ENCODE results near the gene IMMP2L. TPM values are rescaled to one million over a fixed set of nuclear protein-coding genes. Genes with fewer than 3 reads are reported as not detected.

The IMMP2L gene
- total RNA-seq, 4 donors from 2014 or later: 23.8 to 30.0 (median 27.7) TPM

- H3K4me3 ChIP-seq (replicated peaks in 1 of 3): no peak overlapping the region
- no peak overlapping the region for H3K27ac ChIP-seq
- H3K9me3 ChIP-seq: no peaks in the 10 kb centered on the region
- intact Hi-C loops (cut with DNase I): no loop called here
- no peaks in the 10 kb centered on the region for H3K4me1 ChIP-seq
- no peaks in the 10 kb centered on the region for H3K27me3 ChIP-seq
- H3K36me3 ChIP-seq: no peaks in the 10 kb centered on the region
- DNase-seq: no peak
- TF ChIP-seq POLR2A (IDR thresholded peaks at IDR 0.05) (no peak), CTCF (IDR thresholded peaks at IDR 0.05) (no peak)
Observed at GRCh38 chr7:110803602-110804143, 758.6 kb downstream of the IMMP2L start.

- Histone ChIP-seq H3K4me1 (no peaks in the 10 kb centered on the region), H3K4me3 (replicated peaks in 1 of 3) (no peak overlapping the region), H3K36me3 (no peaks in the 10 kb centered on the region), H3K9me3 (no peaks in the 10 kb centered on the region), H3K27ac (no peak overlapping the region), H3K27me3 (no peaks in the 10 kb centered on the region)
- TF ChIP-seq CTCF (IDR thresholded peaks at IDR 0.05): no peak
- TF ChIP-seq POLR2A (IDR thresholded peaks at IDR 0.05): no peak
- DNase-seq: no peak
- WGBS, 2 donors: 83 to 91% methylated on average over 1 of the region's 1 CpG
- intact Hi-C loops (cut with DNase I): no loop called here
Observed at GRCh38 chr7:110801502-110801901, 760.8 kb downstream of the IMMP2L start.

- Histone ChIP-seq H3K27ac (no peak overlapping the region), H3K4me3 (replicated peaks in 1 of 3) (no peak overlapping the region), H3K4me1 (no peaks in the 10 kb centered on the region), H3K9me3 (no peaks in the 10 kb centered on the region), H3K27me3 (no peaks in the 10 kb centered on the region), H3K36me3 (no peaks in the 10 kb centered on the region)
- DNase-seq: no peak
- TF ChIP-seq CTCF (IDR thresholded peaks at IDR 0.05) (no peak), POLR2A (IDR thresholded peaks at IDR 0.05) (no peak)
- intact Hi-C loops (cut with DNase I): no loop called here
Observed at GRCh38 chr7:110800984-110801383, 761.3 kb downstream of the IMMP2L start.

- Histone ChIP-seq H3K4me1 (no peaks in the 10 kb centered on the region), H3K36me3 (no peaks in the 10 kb centered on the region), H3K9me3 (no peaks in the 10 kb centered on the region), H3K27me3 (no peaks in the 10 kb centered on the region), H3K27ac (no peak overlapping the region), H3K4me3 (replicated peaks in 1 of 3) (no peak overlapping the region)
- DNase-seq: no peak
- 97 to 99% methylated on average over 2 of the region's 2 CpGs for WGBS, 2 donors
- no peak for TF ChIP-seq POLR2A (IDR thresholded peaks at IDR 0.05)
- no peak for TF ChIP-seq CTCF (IDR thresholded peaks at IDR 0.05)
- intact Hi-C loops (cut with DNase I): no loop called here
Observed at GRCh38 chr7:110797656-110798055, 764.6 kb downstream of the IMMP2L start.

GRCh38 chr7:110790992-110791391, 771.3 kb downstream of the IMMP2L start:
- H3K4me1 ChIP-seq: no peaks in the 10 kb centered on the region
- H3K27ac ChIP-seq: no peak overlapping the region
- TF ChIP-seq CTCF (IDR thresholded peaks at IDR 0.05) (no peak), POLR2A (IDR thresholded peaks at IDR 0.05) (no peak)
- no peak for DNase-seq
- H3K27me3 ChIP-seq: no peaks in the 10 kb centered on the region
- H3K4me3 ChIP-seq (replicated peaks in 1 of 3): no peak overlapping the region
- H3K36me3 ChIP-seq: no peaks in the 10 kb centered on the region
- H3K9me3 ChIP-seq: no peaks in the 10 kb centered on the region
- intact Hi-C loops (cut with DNase I): no loop called here

All from thyroid gland (tissue), 4 donors.